ENCODE measurements around the gene ZNF121. TPM values are rescaled to one million over a fixed set of nuclear protein-coding genes. Genes with fewer than 3 reads are reported as not detected.
"Not testable (repeated sequence)": the region's sequence is repeated elsewhere in the genome, so short reads cannot be mapped to it uniquely, and the experiment has no call there.

Gene ZNF121
- polyA plus RNA-seq, 3 donors, result 1.5 to 7.2 (median 3.8) TPM

- Histone ChIP-seq H3K4me3 (replicated peaks in 1 of 3; ENCODE audit: low read depth in 2 of 3, low read length in 3 of 3) (no peak overlapping the region), H3K4me2 (replicated peaks; ENCODE audit: extremely low read depth, low read length, poor library complexity, severe bottlenecking) (no peak overlapping the region), H3K27me3 (ENCODE audit: control insufficient read depth in 2 of 2, insufficient read depth in 2 of 2, low read length in 2 of 2) (no peaks in the 10 kb centered on the region), H3K36me3 (replicated peaks in 1 of 2; ENCODE audit: control insufficient read depth in 1 of 2, insufficient read depth in 2 of 2, low read length in 2 of 2) (no peaks in the 10 kb centered on the region), H2AFZ (ENCODE audit: insufficient read depth, low read depth, low read length, poor library complexity, severe bottlenecking) (no peak overlapping the region), H3K79me2 (ENCODE audit: insufficient read depth, low read length) (no peaks in the 10 kb centered on the region), H4K20me1 (ENCODE audit: insufficient read depth, low read length) (no peaks in the 10 kb centered on the region), H3K9ac (ENCODE audit: insufficient read depth, low read length, poor library complexity, severe bottlenecking) (no peak overlapping the region), H3K4me1 (ENCODE audit: control insufficient read depth in 1 of 2, insufficient read depth in 2 of 2, low read length in 2 of 2) (no peaks in the 10 kb centered on the region), H3K9me3 (replicated peaks in 1 of 2; ENCODE audit: control insufficient read depth in 1 of 2, insufficient read depth in 1 of 2, low read length in 2 of 2) (peaks cover 73 to 83% of the 10 kb centered on the region in 2 donors), H3K27ac (ENCODE audit: low read depth in 1 of 2, low read length in 2 of 2) (no peak overlapping the region)
- Mint-ChIP-seq H3K27me3 (ENCODE audit: low read depth in 3 of 3) (peaks cover 0 to 1% (median 0%) of the 10 kb centered on the region in 3 donors), H3K9me3 (peaks cover 43 to 78% (median 75%) of the 10 kb centered on the region in 7 donors), H3K4me3 (no peak overlapping the region), H3K36me3 (no peaks in the 10 kb centered on the region), H3K4me1 (no peaks in the 10 kb centered on the region), H3K27ac (no peak overlapping the region)
- no peak for TF ChIP-seq CTCF (IDR thresholded peaks at IDR 0.05)
- DNase-seq, result no peak
- WGBS (ENCODE audit: insufficient coverage), result 95% methylated on average over 5 of the region's 7 CpGs
- intact Hi-C loops (cut with micrococcal nuclease), result no loop called here
Observed at GRCh38 chr19:9552536-9553274, 31.6 kb downstream of the ZNF121 start.

DNA sequence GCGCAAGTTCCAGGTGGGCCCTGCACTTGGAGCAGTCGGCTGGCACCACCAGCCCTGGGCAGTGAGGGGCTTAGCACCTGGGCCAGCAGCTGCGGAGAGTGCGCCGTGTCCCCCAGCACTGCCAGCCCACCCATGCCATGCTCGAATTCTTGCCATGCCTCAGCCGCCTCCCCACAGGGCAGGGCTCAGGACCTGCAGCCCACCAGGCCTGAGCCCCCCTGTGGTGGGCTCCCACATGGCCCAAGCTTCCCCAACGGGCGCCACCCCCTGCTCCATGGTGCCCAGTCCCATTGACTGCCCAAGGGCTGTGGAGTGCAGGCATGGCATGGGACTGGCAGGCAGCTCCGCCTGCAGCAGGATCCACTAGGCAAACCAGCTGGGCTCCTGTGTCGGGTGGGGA, 36.4 kb downstream of the ZNF121 start:
- 90% methylated on average over 11 of the region's 11 CpGs for WGBS (ENCODE audit: insufficient coverage)

DNA sequence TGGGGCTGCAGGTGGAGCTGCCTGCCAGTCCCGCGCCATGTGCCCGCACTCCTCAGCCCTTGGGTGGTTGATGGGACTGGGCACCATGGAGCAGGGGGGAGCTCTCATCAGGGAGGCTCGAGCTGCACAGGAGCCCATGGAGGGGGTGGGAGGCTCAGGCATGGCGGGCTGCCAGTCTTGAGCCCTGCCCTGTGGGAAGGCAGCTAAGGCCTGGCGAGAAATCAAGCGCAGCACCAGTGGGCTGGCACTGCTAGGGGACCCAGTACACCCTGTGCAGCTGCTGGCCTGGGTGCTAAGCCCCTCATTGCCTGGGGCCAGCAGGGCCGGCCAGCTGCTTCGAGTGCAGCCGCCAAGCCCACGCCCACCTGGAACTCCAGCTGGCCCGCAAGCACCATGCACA, 43.0 kb downstream of the ZNF121 start:
- H3K27ac ChIP-seq (ENCODE audit: low read depth in 1 of 2, low read length in 2 of 2); H3K4me3 Mint-ChIP-seq; H4K20me1 ChIP-seq (ENCODE audit: insufficient read depth, low read length); H3K27ac Mint-ChIP-seq; H3K27me3 Mint-ChIP-seq (ENCODE audit: low read depth in 3 of 3); H3K9ac ChIP-seq (ENCODE audit: insufficient read depth, low read length, poor library complexity, severe bottlenecking); H2AFZ ChIP-seq (ENCODE audit: insufficient read depth, low read depth, low read length, poor library complexity, severe bottlenecking); H3K4me1 Mint-ChIP-seq; H3K36me3 ChIP-seq (replicated peaks in 1 of 2; ENCODE audit: control insufficient read depth in 1 of 2, insufficient read depth in 2 of 2, low read length in 2 of 2); H3K4me2 ChIP-seq (replicated peaks; ENCODE audit: extremely low read depth, low read length, poor library complexity, severe bottlenecking); DNase-seq; H3K4me3 ChIP-seq (replicated peaks in 1 of 3; ENCODE audit: low read depth in 2 of 3, low read length in 3 of 3); H3K27me3 ChIP-seq (ENCODE audit: control insufficient read depth in 2 of 2, insufficient read depth in 2 of 2, low read length in 2 of 2); H3K4me1 ChIP-seq (ENCODE audit: control insufficient read depth in 1 of 2, insufficient read depth in 2 of 2, low read length in 2 of 2): not testable (repeated sequence)
- peaks cover 20 to 42% (median 38%) of the 10 kb centered on the region in 7 donors for H3K9me3 Mint-ChIP-seq
- H3K36me3 Mint-ChIP-seq, result peaks cover 4 to 10% of the 10 kb centered on the region in 2 donors
- 91% methylated on average over 7 of the region's 12 CpGs for WGBS (ENCODE audit: insufficient coverage)
- intact Hi-C loops (cut with micrococcal nuclease), result loop anchor here in 1 of 2 donors (10.0 kb wide), 1 partner anchor 106 kb away; the partner anchor contains the start of gene ZNF266
- H3K79me2 ChIP-seq (ENCODE audit: insufficient read depth, low read length), result peaks cover 14% of the 10 kb centered on the region
- H3K9me3 ChIP-seq (replicated peaks in 1 of 2; ENCODE audit: control insufficient read depth in 1 of 2, insufficient read depth in 1 of 2, low read length in 2 of 2), result peaks cover 40 to 46% of the 10 kb centered on the region in 2 donors

More for the DNA sequence above, 36.4 kb downstream of the ZNF121 start:
- Mint-ChIP-seq H3K4me1 (no peaks in the 10 kb centered on the region), H3K9me3 (peaks cover 38 to 49% (median 45%) of the 10 kb centered on the region in 7 donors), H3K36me3 (no peaks in the 10 kb centered on the region), H3K27me3 (ENCODE audit: low read depth in 3 of 3) (peaks cover 0 to 1% (median 0%) of the 10 kb centered on the region in 3 donors), H3K4me3 (no peak overlapping the region), H3K27ac (no peak overlapping the region)
- no peaks in the 10 kb centered on the region for H3K79me2 ChIP-seq (ENCODE audit: insufficient read depth, low read length)
- H3K27me3 ChIP-seq (ENCODE audit: control insufficient read depth in 2 of 2, insufficient read depth in 2 of 2, low read length in 2 of 2), result no peaks in the 10 kb centered on the region
- no peaks in the 10 kb centered on the region for H3K4me1 ChIP-seq (ENCODE audit: control insufficient read depth in 1 of 2, insufficient read depth in 2 of 2, low read length in 2 of 2)
- H3K27ac ChIP-seq (ENCODE audit: low read depth in 1 of 2, low read length in 2 of 2), result no peak overlapping the region
- no peak overlapping the region for H3K9ac ChIP-seq (ENCODE audit: insufficient read depth, low read length, poor library complexity, severe bottlenecking)
- no peak overlapping the region for H3K4me2 ChIP-seq (replicated peaks; ENCODE audit: extremely low read depth, low read length, poor library complexity, severe bottlenecking)
- no peak for DNase-seq
- no peaks in the 10 kb centered on the region for H4K20me1 ChIP-seq (ENCODE audit: insufficient read depth, low read length)
- peaks cover 62 to 78% of the 10 kb centered on the region in 2 donors for H3K9me3 ChIP-seq (replicated peaks in 1 of 2; ENCODE audit: control insufficient read depth in 1 of 2, insufficient read depth in 1 of 2, low read length in 2 of 2)
- intact Hi-C loops (cut with micrococcal nuclease), result loop anchor here in 1 of 2 donors (10.0 kb wide), 1 partner anchor 113 kb away; the partner anchor contains the start of gene ZNF266
- no peak overlapping the region for H3K4me3 ChIP-seq (replicated peaks in 1 of 3; ENCODE audit: low read depth in 2 of 3, low read length in 3 of 3)
- H2AFZ ChIP-seq (ENCODE audit: insufficient read depth, low read depth, low read length, poor library complexity, severe bottlenecking), result no peak overlapping the region
- H3K36me3 ChIP-seq (replicated peaks in 1 of 2; ENCODE audit: control insufficient read depth in 1 of 2, insufficient read depth in 2 of 2, low read length in 2 of 2), result no peaks in the 10 kb centered on the region
- no peak for TF ChIP-seq CTCF (IDR thresholded peaks at IDR 0.05)

Measured in CD14-positive monocyte (primary cell).